Caco-2 (cell line): ENCODE measurements around the gene TAAR1. TPM values are rescaled to one million over a fixed set of nuclear protein-coding genes. Genes with fewer than 3 reads are reported as not detected.
"Not testable (repeated sequence)": the region's sequence is repeated elsewhere in the genome, so short reads cannot be mapped to it uniquely, and the experiment has no call there.

Experiments
- BruUV-seq: library from RNA; stranded (reverse); fragments of 400-500 nt; replicated peaks from 2 replicates; lab custom pipeline; 2021; lab: Mats Ljungman, UMichigan
- CTCF ChIA-PET: fragments of 300-600 bp; sonication (Branson Sonifier 250); formaldehyde crosslinking; loops from one replicate; lab custom pipeline; 2022; ENCODE audit warnings: antibody characterized with exemption; lab: Charles Lee
- POLR2A ChIA-PET: fragments of 300-600 bp; sonication (Branson Sonifier 250); formaldehyde crosslinking; loops from one replicate; lab custom pipeline; 2022; ENCODE audit warnings: antibody characterized with exemption; lab: Charles Lee
- DNase-seq, 2 experiments: peaks; one replicate each; pipeline versions ENCODE4 v3.0.0 to v3.0.0-alpha.2; 2020 to 2022
- H3K27me3 ChIP-seq: replicated peaks from 2 replicates; pipeline ENCODE4 v1.6.0; 2011; ENCODE audit warnings: low read length; ENCODE audit not compliant: control insufficient read depth, insufficient read depth
- H3K36me3 ChIP-seq: 2 replicates; pipeline ENCODE4 v1.5.1; 2011; ENCODE audit warnings: low read length; ENCODE audit not compliant: control insufficient read depth, insufficient read depth
- H3K4me1 ChIP-seq: fragments of 250-450 bp; sonication (Bioruptor Pico); 2 replicates; pipeline ENCODE4 v1.5.1; 2020; ENCODE audit warnings: mild to moderate bottlenecking
- H3K4me3 ChIP-seq: 2 replicates; pipeline ENCODE4 v1.5.1; 2011; ENCODE audit warnings: low read depth, mild to moderate bottlenecking, control low read depth, low read length
- H3K9me3 ChIP-seq: fragments of 250-450 bp; sonication (Bioruptor Pico); 2 replicates; pipeline ENCODE4 v1.5.1; 2020; ENCODE audit warnings: mild to moderate bottlenecking, moderate library complexity
- H3K27ac Mint-ChIP-seq: one replicate; pipeline ENCODE4 v1.8.0; 2022; ENCODE audit warnings: mixed read lengths; ENCODE audit not compliant: unreplicated experiment
- H3K27me3 Mint-ChIP-seq: one replicate; pipeline ENCODE4 v1.8.0; 2022; ENCODE audit warnings: mixed read lengths; ENCODE audit not compliant: insufficient read depth, unreplicated experiment
- H3K36me3 Mint-ChIP-seq: one replicate; pipeline ENCODE4 v1.8.0; 2022; ENCODE audit warnings: mild to moderate bottlenecking, mixed read lengths; ENCODE audit not compliant: insufficient read depth, unreplicated experiment
- H3K4me1 Mint-ChIP-seq: one replicate; pipeline ENCODE4 v1.8.0; 2022; ENCODE audit warnings: low read depth, mixed read lengths; ENCODE audit not compliant: unreplicated experiment
- H3K4me3 Mint-ChIP-seq: one replicate; pipeline ENCODE4 v1.8.0; 2022; ENCODE audit warnings: mild to moderate bottlenecking, moderate library complexity, mixed read lengths; ENCODE audit not compliant: unreplicated experiment
- H3K9me3 Mint-ChIP-seq: one replicate; pipeline ENCODE4 v1.8.0; 2022; ENCODE audit warnings: mixed read lengths; ENCODE audit not compliant: unreplicated experiment
- CTCF ChIP-seq, 2 experiments: fragments of 200-600 bp in 1 of 2; IDR thresholded peaks; 1 replicate in 1 of 2; 2 replicates in 1 of 2; pipeline versions ENCODE4 v1.5.1 to v1.8.0; 2011 to 2022; ENCODE audit warnings: antibody characterized with exemption in 1 of 2, control low read depth in 1 of 2, inconsistent platforms in 1 of 2, low read depth in 1 of 2, low read length in 1 of 2, mild to moderate bottlenecking in 1 of 2, moderate library complexity in 1 of 2; ENCODE audit not compliant: insufficient read depth in 1 of 2, severe bottlenecking in 1 of 2, unreplicated experiment in 1 of 2
- intact Hi-C: fragments of 100-400 bp; cut with micrococcal nuclease; formaldehyde crosslinking; loops from one replicate; pipeline ENCODE4 v1.10.0; 2022; ENCODE audit not compliant: unreplicated experiment
- total RNA-seq: library from RNA; stranded (reverse); gene quantifications from 2 replicates; pipeline ENCODE4 v1.2.3, GENCODE V29; 2022

TAAR1 gene
- total RNA-seq, 1 experiment from 2014 or later = not detected

GRCh38 chr6:132683543-132683942 lies 24.6 kb upstream of the TAAR1 start:
- no peak for DNase-seq
- H3K4me1 Mint-ChIP-seq = no peaks in the 10 kb centered on the region
- POLR2A ChIA-PET = no interaction called here
- CTCF ChIA-PET = no interaction called here
- Histone ChIP-seq H3K4me3 (no peak overlapping the region), H3K36me3 (no peaks in the 10 kb centered on the region), H3K27me3 (no peaks in the 10 kb centered on the region), H3K9me3 (no peaks in the 10 kb centered on the region), H3K4me1 (0 out of 2 replicates have a peak, but pooled peaks cover 4% of the 10 kb centered on the region)
- intact Hi-C loops = no loop called here
- no peaks in the 10 kb centered on the region for H3K36me3 Mint-ChIP-seq
- H3K27ac Mint-ChIP-seq = no peak overlapping the region
- no peak for TF ChIP-seq CTCF (IDR thresholded peaks at IDR 0.05; ENCODE audit: insufficient read depth in 1 of 2, low read depth in 1 of 2, low read length in 1 of 2, severe bottlenecking in 1 of 2, unreplicated experiment in 1 of 2)
- H3K27me3 Mint-ChIP-seq = no peaks in the 10 kb centered on the region
- no peaks in the 10 kb centered on the region for H3K9me3 Mint-ChIP-seq
- BruUV-seq = no TSS peak
- H3K4me3 Mint-ChIP-seq = no peak overlapping the region

DNA sequence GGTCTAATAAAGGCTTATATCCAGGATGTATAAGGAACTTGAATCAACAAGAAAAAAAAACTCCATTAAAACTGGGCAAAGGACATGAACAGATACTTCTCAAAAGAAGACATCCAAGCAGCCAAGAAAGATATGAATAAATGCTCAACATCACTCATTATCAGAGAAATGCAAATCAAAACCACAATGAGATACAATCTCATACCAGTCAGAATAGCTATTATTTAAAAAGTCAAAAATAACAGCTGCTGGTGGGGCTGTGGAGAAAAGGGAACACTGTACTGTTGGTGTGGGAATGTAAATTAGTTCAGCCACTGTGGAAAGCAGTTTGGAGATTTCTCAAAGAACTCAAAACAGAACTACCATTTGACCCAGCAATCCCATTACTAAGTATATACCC lies 20.1 kb upstream of the TAAR1 start:
- H3K9me3 ChIP-seq, H3K4me3 Mint-ChIP-seq, H3K27me3 ChIP-seq, DNase-seq, CTCF ChIA-PET, H3K4me3 ChIP-seq, intact Hi-C loops, H3K36me3 Mint-ChIP-seq, H3K9me3 Mint-ChIP-seq, H3K27ac Mint-ChIP-seq, H3K4me1 Mint-ChIP-seq, H3K4me1 ChIP-seq, POLR2A ChIA-PET, BruUV-seq, H3K27me3 Mint-ChIP-seq, H3K36me3 ChIP-seq: not testable (repeated sequence)

- peaks cover 9% of the 10 kb centered on the region for H3K4me1 Mint-ChIP-seq
Observed at GRCh38 chr6:132675749-132676148, 16.8 kb upstream of the TAAR1 start.

More at GRCh38 chr6:132675749-132676148, 16.8 kb upstream of the TAAR1 start:
- H3K4me3 Mint-ChIP-seq = no peak overlapping the region
- intact Hi-C loops = no loop called here
- no TSS peak for BruUV-seq
- no peaks in the 10 kb centered on the region for H3K27me3 Mint-ChIP-seq
- POLR2A ChIA-PET = no interaction called here
- no peak for TF ChIP-seq CTCF (IDR thresholded peaks at IDR 0.05; ENCODE audit: insufficient read depth in 1 of 2, low read depth in 1 of 2, low read length in 1 of 2, severe bottlenecking in 1 of 2, unreplicated experiment in 1 of 2)
- Histone ChIP-seq H3K27me3 (no peaks in the 10 kb centered on the region), H3K4me3 (no peak overlapping the region), H3K4me1 (peaks cover 18% of the 10 kb centered on the region), H3K9me3 (no peaks in the 10 kb centered on the region), H3K36me3 (no peaks in the 10 kb centered on the region)
- no peak for DNase-seq
- no peaks in the 10 kb centered on the region for H3K36me3 Mint-ChIP-seq
- no peaks in the 10 kb centered on the region for H3K9me3 Mint-ChIP-seq
- H3K27ac Mint-ChIP-seq = no peak overlapping the region
- CTCF ChIA-PET = no interaction called here
